Measurements from ENCODE around the gene BNIP5.

- TF ChIP-seq ESRRG (CRISPR knock-in tag; IDR thresholded peaks at IDR 0.05) (no peak), TCF4 (CRISPR knock-in tag; IDR thresholded peaks at IDR 0.05; ENCODE audit: borderline replicate concordance) (no peak), CREB5 (CRISPR knock-in tag; IDR thresholded peaks at IDR 0.05; ENCODE audit: low read depth) (no peak), PATZ1 (CRISPR knock-in tag; IDR thresholded peaks at IDR 0.05; ENCODE audit: borderline replicate concordance) (no peak), SNAI2 (CRISPR knock-in tag; IDR thresholded peaks at IDR 0.05) (no peak), ZFP3 (CRISPR knock-in tag; IDR thresholded peaks at IDR 0.05) (no peak), ARNTL (CRISPR knock-in tag; IDR thresholded peaks at IDR 0.05; ENCODE audit: borderline replicate concordance, low read depth) (no peak), BACH2 (CRISPR knock-in tag; IDR thresholded peaks at IDR 0.05; ENCODE audit: borderline replicate concordance) (no peak), TOX (CRISPR knock-in tag; IDR thresholded peaks at IDR 0.05; ENCODE audit: borderline replicate concordance) (no peak), ISL1 (CRISPR knock-in tag; IDR thresholded peaks at IDR 0.05) (no peak), ZNF8 (CRISPR knock-in tag; IDR thresholded peaks at IDR 0.05) (no peak), ZFP30 (CRISPR knock-in tag; IDR thresholded peaks at IDR 0.05) (no peak)
Observed at GRCh38 chr6:36331381-36331780, 5.3 kb downstream of the BNIP5 start.
